GM10248 (cell line): ENCODE data around the gene DPM1.

Experiments
- CTCF ChIA-PET: fragments of 300-600 bp; sonication (Branson Sonifier 250); formaldehyde crosslinking; extraction: SDS; loops from one replicate; lab custom pipeline; 2021; ENCODE audit warnings: antibody characterized with exemption; lab: Yijun Ruan, JAX
- POLR2A ChIA-PET: fragments of 350-650 bp; sonication (Branson Sonifier 250); formaldehyde crosslinking; extraction: SDS; loops from one replicate; lab custom pipeline; 2020; ENCODE audit warnings: antibody characterized with exemption; lab: Yijun Ruan, JAX
- DNase-seq: peaks from one replicate; pipeline ENCODE4 v3.0.0; 2012; ENCODE audit errors: extremely low spot score
- TF ChIP-seq, protein P1 (sequence below): IDR thresholded peaks from 2 replicates; pipeline ENCODE4 v1.5.1; 2012; ENCODE audit warnings: mild to moderate bottlenecking, low read depth; ENCODE audit errors: extremely low read depth, missing control alignments, control extremely low read depth

DPM1 gene

DNA sequence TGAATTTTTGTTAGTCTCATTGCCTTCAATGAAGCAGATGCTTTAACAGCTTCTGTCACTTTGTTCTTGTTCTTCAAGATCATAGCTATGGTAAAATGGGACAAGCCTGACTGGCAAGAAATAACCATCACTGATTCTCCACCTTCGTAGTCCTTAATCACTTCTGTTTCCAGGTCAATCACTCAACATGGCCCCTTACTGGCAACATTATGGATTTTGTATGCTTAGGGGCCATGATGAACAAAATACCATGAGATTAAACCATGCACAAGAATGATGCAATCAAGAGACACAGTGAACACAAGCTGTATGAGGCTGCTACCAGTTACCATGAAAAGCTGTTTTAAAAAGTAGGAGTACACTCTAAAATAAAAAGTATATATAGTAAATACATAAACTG is 59.9 kb downstream of the DPM1 start:
- no peak for DNase-seq
- ChIA-PET CTCF (interaction anchor here (1.0 to 2.6 kb wide), 6 partner anchors 14 to 104 kb away, joined by 3 to 7 read pairs (median 5); partner anchors contain the start of gene BCAS4), POLR2A (no interaction called here)
- TF ChIP-seq, protein P1, sequence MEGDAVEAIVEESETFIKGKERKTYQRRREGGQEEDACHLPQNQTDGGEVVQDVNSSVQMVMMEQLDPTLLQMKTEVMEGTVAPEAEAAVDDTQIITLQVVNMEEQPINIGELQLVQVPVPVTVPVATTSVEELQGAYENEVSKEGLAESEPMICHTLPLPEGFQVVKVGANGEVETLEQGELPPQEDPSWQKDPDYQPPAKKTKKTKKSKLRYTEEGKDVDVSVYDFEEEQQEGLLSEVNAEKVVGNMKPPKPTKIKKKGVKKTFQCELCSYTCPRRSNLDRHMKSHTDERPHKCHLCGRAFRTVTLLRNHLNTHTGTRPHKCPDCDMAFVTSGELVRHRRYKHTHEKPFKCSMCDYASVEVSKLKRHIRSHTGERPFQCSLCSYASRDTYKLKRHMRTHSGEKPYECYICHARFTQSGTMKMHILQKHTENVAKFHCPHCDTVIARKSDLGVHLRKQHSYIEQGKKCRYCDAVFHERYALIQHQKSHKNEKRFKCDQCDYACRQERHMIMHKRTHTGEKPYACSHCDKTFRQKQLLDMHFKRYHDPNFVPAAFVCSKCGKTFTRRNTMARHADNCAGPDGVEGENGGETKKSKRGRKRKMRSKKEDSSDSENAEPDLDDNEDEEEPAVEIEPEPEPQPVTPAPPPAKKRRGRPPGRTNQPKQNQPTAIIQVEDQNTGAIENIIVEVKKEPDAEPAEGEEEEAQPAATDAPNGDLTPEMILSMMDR, result no peak

- ChIA-PET POLR2A (no interaction called here), CTCF (interaction anchor here (0.6 to 1.5 kb wide), 11 partner anchors 8 to 146 kb away, joined by 3 to 6 read pairs (median 3); partner anchors contain the start of gene BCAS4)
- TF ChIP-seq, protein P1, result no peak
- DNase-seq, result no peak
These were observed 63.1 kb downstream of the DPM1 start for GRCh38 chr20:50895111-50895830.

DNA sequence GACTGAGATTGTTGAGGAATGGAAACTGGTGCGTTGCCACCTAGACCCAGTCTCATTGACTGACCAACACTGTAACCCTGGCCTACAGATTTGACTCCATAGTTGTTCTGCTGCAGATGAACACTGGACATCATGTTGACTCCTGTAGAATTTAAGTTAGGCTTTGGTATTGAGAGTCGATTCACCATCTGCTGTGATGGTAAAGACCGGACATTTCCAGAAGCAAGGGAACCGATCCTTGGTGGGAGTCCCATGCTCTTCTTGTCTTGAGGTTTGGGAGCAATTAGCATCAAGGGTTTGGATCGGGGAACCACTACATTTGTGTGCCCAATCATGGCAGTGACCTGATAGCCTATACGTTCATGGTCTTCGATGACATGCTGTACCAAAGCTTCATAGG is 64.7 kb downstream of the DPM1 start:
- POLR2A ChIA-PET, result no interaction called here
- CTCF ChIA-PET, result interaction anchor here (1.2 to 1.5 kb wide), 3 partner anchors 9 to 38 kb away, joined by 3 read pairs; partner anchors contain the start of gene ADNP

DNA sequence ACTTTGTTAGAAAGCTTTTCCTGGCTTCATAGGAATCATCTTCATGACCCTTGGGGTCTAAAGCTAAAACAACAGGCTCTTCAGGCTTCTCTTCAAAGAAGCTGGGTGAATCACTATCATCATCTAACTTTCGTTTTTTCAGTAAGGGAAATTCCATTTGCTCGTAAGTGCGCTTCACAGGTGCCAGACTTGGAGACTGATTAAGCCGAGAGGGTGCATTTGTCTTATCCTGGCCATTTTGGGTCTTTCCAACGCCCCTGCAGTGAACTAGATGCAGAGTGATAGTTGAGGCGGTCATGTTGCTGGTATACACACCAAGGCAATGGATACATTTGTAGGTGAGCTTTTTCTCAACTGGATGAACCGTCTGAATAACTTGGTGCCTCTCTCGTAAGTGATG is 65.9 kb downstream of the DPM1 start:
- ChIA-PET POLR2A (no interaction called here), CTCF (interaction anchor here (1.0 to 2.4 kb wide), 6 partner anchors 18 to 104 kb away, joined by 3 to 11 read pairs (median 4); partner anchors contain the start of genes ADNP and BCAS4)
- TF ChIP-seq, protein P1, result no peak
- DNase-seq, result no peak

More for the DNA sequence above, 64.7 kb downstream of the DPM1 start:
- DNase-seq, result no peak
- TF ChIP-seq, protein P1, result no peak

- TF ChIP-seq, protein P1, result no peak
- DNase-seq, result no peak
- POLR2A ChIA-PET, result no interaction called here
- CTCF ChIA-PET, result interaction anchor here (0.7 to 2.5 kb wide), 5 partner anchors 12 to 100 kb away, joined by 3 to 11 read pairs (median 8); partner anchors contain the start of gene BCAS4
These were observed 67.2 kb downstream of the DPM1 start for GRCh38 chr20:50891138-50891537.

GRCh38 chr20:50887576-50887975 is 70.8 kb downstream of the DPM1 start:
- DNase-seq, result no peak
- ChIA-PET CTCF (interaction anchor here (1.0 to 4.3 kb wide), 2 partner anchors 9 to 42 kb away, joined by 3 to 14 read pairs; no protein-coding TSS in a partner anchor), POLR2A (no interaction called here)
- TF ChIP-seq, protein P1, result no peak
